GF-D8 (cell line): ENCODE data around the gene B3GNT8.
"Not testable (repeated sequence)": the region's sequence is repeated elsewhere in the genome, so short reads cannot be mapped to it uniquely, and the experiment has no call there.

Experiments used
- DNase-seq: peaks from one replicate; lab custom pipeline; 2025; lab: John Stamatoyannopoulos, UW

Gene B3GNT8

DNA sequence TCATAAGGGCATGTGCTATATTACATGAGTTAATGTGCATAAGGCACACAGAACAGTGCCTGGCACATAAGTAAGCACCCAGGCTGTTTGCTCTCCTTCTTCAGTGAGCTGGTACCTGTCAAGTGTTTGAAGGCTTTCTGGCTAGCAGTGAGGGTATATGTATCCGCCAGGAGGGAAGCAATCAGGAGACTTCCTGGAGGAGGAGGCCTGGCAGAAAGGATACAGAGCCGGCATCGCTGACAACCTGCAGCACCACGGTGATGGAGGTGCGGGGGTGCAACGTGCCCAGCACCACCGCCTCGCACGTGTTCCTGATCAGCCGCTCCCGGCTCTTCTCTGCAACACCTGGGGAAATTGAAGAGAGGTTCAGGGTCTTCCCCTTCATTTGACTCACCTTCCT, 35.6 kb downstream of the B3GNT8 start:
- DNase-seq = no peak

DNA sequence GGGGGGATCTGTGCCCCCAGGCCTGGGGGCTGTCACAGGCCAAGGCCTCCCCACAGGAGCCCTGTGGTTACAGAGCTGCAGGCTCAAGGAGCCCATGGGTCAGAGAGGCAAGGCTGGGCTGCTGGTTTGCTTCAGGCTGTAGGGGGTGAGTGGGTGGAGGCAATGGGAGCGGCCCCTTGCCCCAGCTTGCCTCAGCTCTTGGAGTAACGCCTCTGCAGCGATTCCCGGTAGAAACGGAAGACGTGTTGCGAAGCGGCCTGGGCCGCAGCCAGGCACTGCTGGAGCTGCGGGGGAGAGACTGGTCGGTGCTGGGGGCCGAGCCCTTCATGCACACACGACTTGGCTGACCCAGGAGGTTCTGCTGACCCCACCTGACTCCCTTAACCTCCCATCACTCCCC, 40.7 kb downstream of the B3GNT8 start:
- DNase-seq = no peak

DNA sequence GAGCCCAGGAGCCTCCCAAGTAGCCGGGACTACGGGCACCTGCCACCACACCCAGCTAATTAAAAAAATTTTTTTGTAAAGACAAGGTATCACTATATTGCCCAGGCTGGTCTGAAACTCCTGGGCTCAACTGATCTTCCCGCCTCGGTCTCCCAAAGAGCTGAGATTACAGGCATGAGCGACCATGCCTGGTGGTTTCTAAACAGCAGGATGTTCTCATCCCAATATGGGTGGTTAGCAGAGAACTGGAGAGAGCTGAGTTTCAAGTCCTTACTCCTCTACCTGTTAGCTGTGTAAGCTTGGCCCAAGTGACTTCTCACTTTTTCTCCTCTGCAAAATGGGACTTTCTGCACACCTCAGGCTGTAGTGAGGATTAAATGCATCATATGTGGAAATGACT, 42.8 kb downstream of the B3GNT8 start:
- DNase-seq = no peak

DNA sequence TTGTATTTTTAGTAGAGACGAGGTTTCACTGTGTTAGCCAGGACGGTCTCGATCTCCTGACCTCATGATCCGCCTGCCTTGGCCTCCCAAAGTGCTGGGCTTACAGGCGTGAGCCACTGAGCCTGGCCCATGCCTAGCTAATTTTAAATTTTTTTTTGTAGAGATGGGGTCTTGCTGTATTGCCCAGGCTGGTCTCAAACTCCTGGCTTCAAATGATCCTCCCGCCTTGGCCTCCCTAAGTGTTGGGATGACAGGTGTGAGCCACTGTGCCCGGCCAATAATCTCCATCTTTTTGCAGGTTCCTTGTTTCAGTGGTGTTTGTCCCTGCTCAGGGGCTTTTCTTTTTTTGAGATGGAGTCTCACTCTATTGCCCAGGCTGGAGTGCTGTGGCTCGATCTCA, 45.6 kb downstream of the B3GNT8 start:
- not testable (repeated sequence) for DNase-seq

DNA sequence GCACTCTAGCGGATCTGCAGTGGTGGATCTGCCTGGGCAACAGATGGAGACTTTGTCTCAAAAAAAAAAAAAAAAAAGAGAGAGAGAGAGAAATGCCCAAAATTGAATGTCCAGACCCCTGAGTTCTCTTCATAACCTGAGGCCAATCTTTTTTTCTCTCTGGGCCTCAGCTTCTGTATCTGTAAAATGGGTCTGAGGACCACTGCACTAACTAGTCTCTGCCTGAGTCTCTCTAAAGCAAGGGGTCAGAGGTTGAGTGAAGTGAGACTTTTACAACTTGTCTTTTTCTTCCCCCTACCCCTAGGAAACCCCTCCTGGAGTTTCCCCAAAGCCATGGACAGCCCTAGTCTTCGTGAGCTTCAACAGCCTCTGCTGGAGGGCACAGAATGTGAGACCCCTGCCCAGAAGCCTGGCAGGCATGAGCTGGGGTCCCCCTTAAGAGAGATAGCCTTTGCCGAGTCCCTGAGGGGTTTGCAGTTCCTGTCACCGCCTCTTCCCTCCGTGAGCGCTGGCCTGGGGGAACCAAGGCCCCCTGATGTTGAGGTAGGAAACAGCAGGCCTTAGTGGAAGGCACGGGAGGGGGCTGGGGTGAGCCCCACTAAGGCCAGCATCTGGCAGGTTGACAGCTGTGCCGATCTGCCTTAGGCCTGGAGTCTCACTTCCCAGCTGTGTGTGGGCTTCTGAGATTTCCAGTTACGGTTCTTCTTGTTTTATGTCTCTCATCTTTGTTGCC, 49.0 kb downstream of the B3GNT8 start:
- no peak for DNase-seq

DNA sequence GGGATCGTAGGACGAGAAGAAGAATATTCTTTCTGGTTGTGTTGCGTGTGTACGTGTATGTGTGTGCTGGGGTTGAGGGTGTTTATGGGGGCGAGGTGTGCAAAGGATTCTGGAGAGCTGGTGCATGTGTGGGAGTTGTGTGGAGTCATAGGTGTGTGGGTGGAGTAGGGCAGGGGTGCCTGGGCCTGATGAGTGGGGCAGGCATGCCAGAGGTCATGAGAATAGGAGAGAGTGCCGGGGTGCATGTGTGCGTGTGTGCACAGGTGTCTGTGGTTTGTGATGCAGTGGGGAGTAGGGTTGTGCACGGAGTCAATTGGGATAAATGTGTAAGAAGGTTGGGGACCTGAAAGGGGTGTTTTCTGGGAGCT, 50.2 kb downstream of the B3GNT8 start:
- DNase-seq = no peak

DNA sequence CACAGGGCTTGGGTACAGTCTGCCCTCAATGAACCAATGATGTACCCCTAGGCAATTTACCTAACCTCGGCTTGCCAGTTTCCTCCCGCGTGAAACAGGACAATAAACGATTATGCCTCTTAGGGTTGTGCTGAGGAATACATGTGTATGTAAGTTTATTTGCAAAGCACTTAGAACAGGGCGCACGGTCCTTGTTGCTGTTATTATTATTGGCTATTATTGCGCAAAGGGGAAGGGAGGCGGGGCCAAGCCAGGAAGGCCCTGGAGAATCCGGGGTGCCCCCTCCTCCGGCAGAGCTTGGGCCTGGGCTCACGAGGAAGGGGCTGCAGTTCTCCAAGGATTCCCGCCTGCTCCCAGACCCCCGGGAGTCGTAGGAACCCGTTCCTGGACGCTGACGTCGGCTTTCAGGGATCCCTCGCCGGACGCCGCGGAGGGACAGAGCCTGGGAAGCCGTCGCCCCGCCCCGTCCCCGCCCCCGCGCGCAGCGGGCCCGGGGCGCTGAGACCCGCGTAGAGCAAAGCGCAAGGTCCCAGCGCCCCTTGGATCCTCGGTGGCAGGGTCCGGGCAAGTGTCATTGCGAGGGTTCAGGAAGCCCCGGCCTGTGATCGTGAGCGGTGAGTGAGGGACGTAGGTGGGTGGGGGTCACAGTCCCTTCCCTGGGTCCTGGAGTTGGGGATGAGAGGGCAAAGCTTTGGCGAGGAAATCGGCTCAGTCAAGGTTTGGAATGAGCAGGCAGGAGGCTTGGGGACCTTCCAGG, 50.8 kb downstream of the B3GNT8 start, which contains the start of gene TMEM91:
Gene TMEM91, plus strand, starts transcription at position 293 of the 757 bp plus-strand sequence. CDS start 1,777 bp downstream, outside the sequence.
- DNase-seq = no peak
